ENCODE measurements around the gene LRRIQ1.

- no peak for TF ChIP-seq CTCF (conservative IDR thresholded peaks at IDR 0.05; ENCODE audit: low read length)
- no peak for TF ChIP-seq EZH2phosphoT487 (IDR thresholded peaks at IDR 0.05; ENCODE audit: borderline replicate concordance, low read depth, low read length)
These were observed 56.7 kb downstream of the LRRIQ1 start for GRCh38 chr12:85092814-85093370.
